ENCODE measurements around the gene ATF6B.
"Not testable (repeated sequence)": the region's sequence is repeated elsewhere in the genome, so short reads cannot be mapped to it uniquely, and the experiment has no call there.

The ATF6B gene

DNA sequence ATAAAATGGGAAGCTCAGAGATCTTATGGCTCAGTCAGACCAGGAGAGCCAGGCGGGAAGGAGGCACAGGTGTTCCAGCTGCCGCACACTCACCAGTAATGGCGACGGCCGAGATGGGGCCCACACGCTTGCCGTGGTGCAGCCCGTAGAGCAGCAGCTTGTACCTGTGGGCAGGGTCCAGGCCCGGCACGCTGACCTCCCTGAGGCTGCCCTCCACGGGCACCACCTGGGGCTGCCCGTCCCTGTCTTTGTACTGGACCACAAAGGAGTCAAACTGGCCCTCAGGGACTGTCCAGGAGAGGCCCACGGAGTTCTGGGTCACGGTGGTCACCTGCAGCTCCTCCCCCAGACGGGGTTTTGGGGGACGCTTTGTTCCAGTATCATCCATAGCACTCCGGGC, 58.6 kb downstream of the ATF6B start:
- TF ChIP-seq, protein P1, sequence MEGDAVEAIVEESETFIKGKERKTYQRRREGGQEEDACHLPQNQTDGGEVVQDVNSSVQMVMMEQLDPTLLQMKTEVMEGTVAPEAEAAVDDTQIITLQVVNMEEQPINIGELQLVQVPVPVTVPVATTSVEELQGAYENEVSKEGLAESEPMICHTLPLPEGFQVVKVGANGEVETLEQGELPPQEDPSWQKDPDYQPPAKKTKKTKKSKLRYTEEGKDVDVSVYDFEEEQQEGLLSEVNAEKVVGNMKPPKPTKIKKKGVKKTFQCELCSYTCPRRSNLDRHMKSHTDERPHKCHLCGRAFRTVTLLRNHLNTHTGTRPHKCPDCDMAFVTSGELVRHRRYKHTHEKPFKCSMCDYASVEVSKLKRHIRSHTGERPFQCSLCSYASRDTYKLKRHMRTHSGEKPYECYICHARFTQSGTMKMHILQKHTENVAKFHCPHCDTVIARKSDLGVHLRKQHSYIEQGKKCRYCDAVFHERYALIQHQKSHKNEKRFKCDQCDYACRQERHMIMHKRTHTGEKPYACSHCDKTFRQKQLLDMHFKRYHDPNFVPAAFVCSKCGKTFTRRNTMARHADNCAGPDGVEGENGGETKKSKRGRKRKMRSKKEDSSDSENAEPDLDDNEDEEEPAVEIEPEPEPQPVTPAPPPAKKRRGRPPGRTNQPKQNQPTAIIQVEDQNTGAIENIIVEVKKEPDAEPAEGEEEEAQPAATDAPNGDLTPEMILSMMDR (IDR thresholded peaks at IDR 0.05; ENCODE audit: low read depth, low read length, missing control alignments) = no peak
- in situ Hi-C loops (cut with HindIII; ENCODE audit: low pct_ligation_motif_present, low sequenced_read_pairs) = no loop called here
- no peak overlapping the region for H3K4me3 ChIP-seq (ENCODE audit: low read depth, low read length)
- H3K27me3 ChIP-seq (replicated peaks) = peaks cover 8% of the 10 kb centered on the region
- H3K27ac ChIP-seq = no peak overlapping the region
- no peaks in the 10 kb centered on the region for H3K36me3 ChIP-seq (replicated peaks)
- DNase-seq = no peak

DNA sequence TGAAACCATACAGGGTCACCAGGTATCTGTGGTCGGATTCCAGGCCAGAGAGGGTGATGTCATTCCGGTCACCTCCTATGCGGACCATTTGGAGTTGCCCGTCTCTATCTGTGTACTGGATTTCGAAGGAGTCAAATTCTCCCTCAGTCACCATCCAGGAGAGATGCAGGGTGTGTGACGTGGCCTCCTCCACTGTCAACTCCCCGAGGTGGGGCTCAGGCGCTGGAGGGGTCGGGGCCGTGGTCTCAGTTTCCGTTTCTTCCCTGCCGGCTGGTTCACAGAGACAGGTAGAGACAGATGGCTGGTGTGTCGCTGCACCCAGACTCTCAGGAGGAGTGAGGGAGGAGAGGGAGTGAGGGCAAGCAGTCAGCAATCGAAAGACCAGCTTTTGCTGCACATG, 59.2 kb downstream of the ATF6B start:
- no peak overlapping the region for H3K27ac ChIP-seq
- peaks cover 8% of the 10 kb centered on the region for H3K27me3 ChIP-seq (replicated peaks)
- no peak for DNase-seq
- TF ChIP-seq, protein P1 (IDR thresholded peaks at IDR 0.05; ENCODE audit: low read depth, low read length, missing control alignments) = no peak
- H3K36me3 ChIP-seq (replicated peaks) = no peaks in the 10 kb centered on the region
- in situ Hi-C loops (cut with HindIII; ENCODE audit: low pct_ligation_motif_present, low sequenced_read_pairs) = no loop called here
- no peak overlapping the region for H3K4me3 ChIP-seq (ENCODE audit: low read depth, low read length)

DNA sequence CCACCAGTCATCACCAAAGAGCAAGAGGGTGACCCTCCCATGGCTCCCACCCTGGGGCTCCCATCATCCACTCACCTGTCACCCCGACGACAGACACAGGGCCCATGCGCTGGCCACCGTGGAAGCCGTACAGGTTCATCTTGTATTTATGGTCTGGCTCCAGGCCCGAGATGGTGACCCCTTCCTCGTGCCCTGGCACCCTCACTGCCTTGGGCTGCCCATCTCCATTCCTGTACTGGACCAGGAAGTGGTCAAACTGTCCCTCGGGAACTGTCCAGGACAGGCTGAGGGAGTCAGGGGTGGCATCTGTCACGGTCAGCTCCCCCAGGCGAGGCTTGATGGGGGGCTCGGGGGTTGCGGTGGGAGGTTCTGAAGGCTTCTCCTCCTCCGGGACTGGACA, 59.7 kb downstream of the ATF6B start:
- DNase-seq; H3K4me3 ChIP-seq (ENCODE audit: low read depth, low read length); H3K36me3 ChIP-seq (replicated peaks); in situ Hi-C loops (cut with HindIII; ENCODE audit: low pct_ligation_motif_present, low sequenced_read_pairs); H3K27ac ChIP-seq; H3K27me3 ChIP-seq (replicated peaks): not testable (repeated sequence)

DNA sequence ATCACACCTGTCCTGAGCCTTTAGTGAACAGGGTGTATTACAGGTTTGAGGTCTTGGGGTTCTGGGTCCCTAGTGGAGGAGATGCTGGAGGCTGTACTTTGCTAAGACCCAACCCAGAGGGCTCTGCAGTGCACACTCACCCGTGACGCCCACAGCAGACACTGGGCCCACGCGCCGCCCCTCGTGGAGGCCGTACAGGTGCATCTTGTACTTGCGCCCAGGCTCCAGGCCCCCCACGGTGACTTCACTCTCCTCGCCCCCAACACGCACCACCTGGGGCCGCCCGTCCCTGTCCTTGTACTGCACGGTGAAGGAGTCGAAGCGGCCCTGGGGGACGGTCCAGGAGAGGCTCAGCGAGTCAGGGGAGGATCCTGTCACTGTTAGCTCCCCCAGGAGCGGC, 60.5 kb downstream of the ATF6B start:
- H3K4me3 ChIP-seq (ENCODE audit: low read depth, low read length); H3K27ac ChIP-seq; DNase-seq; H3K36me3 ChIP-seq (replicated peaks); in situ Hi-C loops (cut with HindIII; ENCODE audit: low pct_ligation_motif_present, low sequenced_read_pairs); H3K27me3 ChIP-seq (replicated peaks): not testable (repeated sequence)

Data from brain microvascular endothelial cell (primary cell).